ENCODE measurements around the gene PTPRU. TPM values are rescaled to one million over a fixed set of nuclear protein-coding genes. Genes with fewer than 3 reads are reported as not detected.

The PTPRU gene
- total and polyA plus RNA-seq, 2 experiments from 2014 or later, result 8.0 to 105 TPM

GRCh38 chr1:29193879-29194455, 42.4 kb upstream of the PTPRU start:
- Mint-ChIP-seq H3K27me3 (ENCODE audit: insufficient read depth, low read depth, poor library complexity) (peaks cover 13% of the 10 kb centered on the region), H3K36me3 (ENCODE audit: low read depth) (peaks cover 29% of the 10 kb centered on the region), H3K4me3 (no peak overlapping the region), H3K4me1 (peaks cover 11% of the 10 kb centered on the region), H3K27ac (no peak overlapping the region; the same call in 1 of the 2 replicates), H3K9me3 (peaks cover 5% of the 10 kb centered on the region; the same call in 2 of the 3 replicates)
- H3K27ac ChIP-seq (ENCODE audit: low read depth), result no peak overlapping the region
- H3F3A ChIP-seq (replicated peaks; ENCODE audit: low read depth), result 0 out of 2 replicates have a peak, but pooled peaks cover 3% of the 10 kb centered on the region
- no peak overlapping the region for H3K4me3 ChIP-seq
- H4K20me1 ChIP-seq (replicated peaks; ENCODE audit: insufficient read depth), result no peaks in the 10 kb centered on the region
- no peaks in the 10 kb centered on the region; the same call in 1 of the 2 replicates for H3K36me3 ChIP-seq (ENCODE audit: insufficient read depth)
- DNase-seq (ENCODE audit: low spot score), result no peak
- H3K4me2 ChIP-seq, result no peak overlapping the region
- no peaks in the 10 kb centered on the region for H3K79me2 ChIP-seq (replicated peaks; ENCODE audit: insufficient read depth)
- no peaks in the 10 kb centered on the region; the same call in 1 of the 2 replicates for H3K4me1 ChIP-seq (ENCODE audit: insufficient read depth)
- H3K9me2 ChIP-seq (ENCODE audit: insufficient read depth), result no peaks in the 10 kb centered on the region
- no peak for ATAC-seq
- no peak for TF ChIP-seq CTCF (conservative IDR thresholded peaks at IDR 0.05; ENCODE audit: low read depth in 2 of 2)
- TF ChIP-seq ZNF331 (CRISPR knock-in tag; IDR thresholded peaks at IDR 0.05; ENCODE audit: low read depth), result no peak
- TF ChIP-seq ZNF462 (CRISPR knock-in tag; IDR thresholded peaks at IDR 0.05), result no peak
- no peak for TF ChIP-seq CREB1 (CRISPR knock-in tag; IDR thresholded peaks at IDR 0.05; ENCODE audit: low read depth)
- TF ChIP-seq EZH2phosphoT487 (IDR thresholded peaks at IDR 0.05; ENCODE audit: unreplicated experiment), result no peak
- TF ChIP-seq ZNF114 (CRISPR knock-in tag; IDR thresholded peaks at IDR 0.05), result no peak
- H3K27me3 ChIP-seq (ENCODE audit: insufficient read depth), result no peaks in the 10 kb centered on the region
- no peak overlapping the region for H2AFZ ChIP-seq

All from GM23338 (cell line).